Stimulated activated CD4-positive, alpha-beta T cell treated with anti-CD3 and anti-CD28 coated beads, Interleukin-1b, Interleukin-23, amount 100 ng/mL, for 48 hours (primary cell): Measurements from ENCODE around the gene RNASE4.
"Not testable (repeated sequence)": the region's sequence is repeated elsewhere in the genome, so short reads cannot be mapped to it uniquely, and the experiment has no call there.

Experiments used
- DNase-seq: peaks from one replicate; pipeline ENCODE4 v3.0.0-alpha.2; 2020

RNASE4 gene

DNA sequence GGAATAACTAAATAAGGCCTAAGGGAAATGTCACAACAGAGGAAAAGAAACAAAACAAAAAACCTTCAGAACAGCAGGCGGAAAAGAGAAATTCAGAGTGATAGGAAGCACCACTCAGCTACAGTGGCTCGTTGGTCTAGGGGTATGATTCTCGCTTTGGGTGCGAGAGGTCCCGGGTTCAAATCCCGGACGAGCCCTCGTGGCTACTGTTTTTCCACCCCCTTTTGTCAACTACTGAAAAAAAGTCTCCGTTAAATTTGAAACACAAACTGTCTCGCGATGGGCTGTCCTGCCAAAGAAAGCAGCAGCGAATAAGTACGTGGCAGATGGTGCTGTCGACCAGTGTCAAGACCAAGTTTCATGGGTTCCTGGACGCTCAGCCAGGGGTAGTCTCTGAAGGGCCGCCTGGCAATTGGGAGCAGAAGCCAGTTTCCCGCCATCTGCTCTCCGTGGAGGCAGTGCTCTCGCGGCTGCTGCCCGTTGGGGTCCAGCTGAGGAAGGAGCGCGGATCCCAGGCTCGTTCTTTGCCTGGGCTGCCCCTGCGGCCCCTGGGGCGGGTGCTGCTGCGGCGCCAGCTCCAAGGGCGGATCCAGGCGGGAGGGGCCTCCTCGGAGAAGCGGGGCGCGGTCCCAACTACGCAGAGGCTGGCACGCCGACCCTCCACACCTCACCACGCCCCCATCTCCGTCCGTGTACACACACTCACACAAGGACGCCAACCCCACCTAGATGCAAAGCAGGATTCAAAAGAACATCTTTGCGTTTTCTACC is at the start of gene RNASE4:
RNASE4 (plus strand) TSS at position 670 of the 771 bp plus-strand sequence. CDS start 14,812 bp downstream, outside the sequence.
- peak; percentile 84 for DNase-seq

DNA sequence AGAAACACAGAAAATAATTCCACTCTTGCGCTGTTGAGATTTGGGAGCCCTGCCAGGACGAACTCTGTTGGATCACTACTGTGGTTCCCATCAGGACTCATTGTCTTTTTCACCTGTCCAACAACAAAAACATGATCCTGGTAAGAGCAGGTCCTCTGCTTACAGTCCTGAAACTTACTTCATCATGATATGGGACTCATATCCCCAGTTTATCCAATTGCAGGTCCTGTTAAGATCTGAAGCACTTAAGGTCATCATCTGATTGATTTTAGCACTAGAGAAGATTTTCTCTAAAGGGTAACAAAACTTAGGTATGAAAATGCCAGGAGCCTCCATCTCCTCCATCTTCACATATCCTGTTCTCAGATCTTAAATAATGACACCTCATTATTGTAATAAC is 42.8 kb upstream of the RNASE4 start, which contains the start of gene OR6S1:
OR6S1 (minus strand) TSS at position 101 of the 400 bp plus-strand sequence; CDS start at position 101, 0 bp downstream.
- no peak for DNase-seq

GRCh38 chr14:20642182-20642581 is 42.2 kb upstream of the RNASE4 start:
- no peak for DNase-seq

DNA sequence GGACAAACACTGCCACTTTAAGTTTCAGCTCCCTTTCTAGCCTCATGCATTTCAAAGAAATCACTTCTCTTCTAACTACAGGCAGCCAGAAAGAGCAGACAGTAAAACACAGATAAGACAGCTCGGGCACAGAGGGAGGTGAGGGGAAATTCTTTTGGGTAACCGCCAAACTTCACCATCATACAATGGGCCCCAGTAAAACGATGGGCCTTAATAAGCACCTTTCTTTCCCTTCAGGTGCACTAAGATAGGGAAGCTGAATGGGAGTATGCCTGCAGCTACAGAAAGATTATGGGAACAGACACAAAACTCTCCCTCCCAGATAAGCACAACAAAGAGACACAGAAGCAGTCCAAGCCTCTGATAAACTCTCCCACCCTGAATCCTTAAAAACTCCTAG is 41.6 kb upstream of the RNASE4 start:
- DNase-seq = not testable (repeated sequence)

DNA sequence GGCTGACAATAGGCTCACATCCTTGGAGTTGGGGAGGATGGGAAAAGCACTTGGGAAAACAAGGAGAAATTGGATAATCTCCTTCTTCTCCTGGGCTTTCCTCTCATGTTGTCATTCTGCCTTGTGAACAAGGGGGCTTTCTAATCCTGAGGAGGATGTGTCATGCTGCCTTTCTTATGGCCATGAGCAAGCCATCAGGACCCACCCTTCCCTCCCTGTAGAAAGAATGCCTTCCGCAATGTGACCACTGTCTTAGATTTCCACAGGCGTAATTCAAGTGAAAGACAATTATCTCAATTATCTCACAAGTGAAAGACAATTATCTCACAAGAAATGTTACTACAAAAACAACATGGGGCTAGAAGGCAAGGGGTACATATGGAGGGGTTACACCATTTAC is 39.8 kb upstream of the RNASE4 start:
- no peak for DNase-seq

- DNase-seq = no peak
Measured at GRCh38 chr14:20645481-20645880, 38.9 kb upstream of the RNASE4 start.

DNA sequence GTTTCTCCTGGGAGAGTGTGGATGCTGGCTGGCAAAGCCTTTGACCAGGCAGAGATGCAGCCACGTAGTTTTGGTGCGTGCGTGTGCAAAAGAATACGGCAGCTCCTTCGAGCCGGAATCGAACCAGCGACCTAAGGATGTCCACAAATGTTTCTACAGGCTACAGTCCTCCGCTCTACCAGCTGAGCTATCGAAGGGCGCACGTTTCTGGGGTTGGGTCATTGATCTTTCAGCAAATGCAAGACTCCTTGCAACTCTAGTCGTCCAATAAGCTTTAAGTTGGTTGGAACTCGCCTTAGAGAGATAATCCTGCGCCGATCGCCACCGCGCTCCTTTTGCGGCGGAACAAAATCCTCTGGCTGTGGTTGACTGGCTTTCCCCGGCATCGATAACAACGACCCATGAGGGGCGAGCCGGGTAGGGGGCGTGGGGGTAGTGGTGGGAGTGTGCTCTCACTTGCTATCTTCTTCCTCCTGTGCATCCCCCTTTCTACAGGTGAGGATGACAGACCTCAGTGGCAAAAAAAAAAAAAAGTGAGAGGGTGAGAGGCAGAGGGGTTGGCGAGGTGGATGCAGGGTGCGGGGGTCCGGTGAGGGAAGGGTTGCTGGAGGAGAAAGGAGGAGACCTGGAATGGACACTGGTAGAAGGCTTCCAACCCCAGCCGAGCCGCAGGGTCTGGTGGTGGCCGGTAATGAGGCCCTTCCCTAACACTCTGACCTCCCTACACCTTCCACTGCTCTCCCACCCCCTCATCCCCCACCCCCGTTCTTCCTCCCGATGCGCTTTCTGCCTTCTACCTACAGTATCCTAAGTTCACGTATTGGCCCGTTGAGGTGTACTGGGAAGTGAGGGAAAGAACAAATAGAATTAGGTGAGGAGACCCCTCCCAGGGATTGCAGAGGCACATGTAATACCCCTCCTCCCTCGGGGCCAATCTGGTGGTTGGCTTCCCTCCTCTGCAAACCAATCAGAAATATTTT is 31.1 kb upstream of the RNASE4 start:
- peak; percentile 83 for DNase-seq

DNA sequence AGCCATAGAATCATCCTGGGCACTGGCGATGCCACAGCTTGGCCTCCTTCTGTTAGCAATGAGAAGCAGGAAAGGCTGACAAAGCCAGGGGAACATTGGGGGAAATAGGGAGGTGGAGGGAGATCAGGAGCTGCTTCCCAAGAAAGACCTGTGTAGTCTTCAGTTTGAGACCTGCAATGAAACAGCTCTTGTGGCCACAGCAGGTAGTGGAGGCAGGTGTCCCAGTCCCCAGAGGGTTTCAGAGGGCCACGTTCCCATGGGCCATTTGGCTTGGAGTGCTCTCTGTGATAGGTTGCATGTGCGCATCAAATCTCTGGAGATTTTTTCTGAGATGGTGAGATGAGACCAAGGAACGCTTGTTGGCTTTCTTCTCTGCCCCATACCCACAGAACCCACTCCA is 28.5 kb upstream of the RNASE4 start:
- DNase-seq = no peak

DNA sequence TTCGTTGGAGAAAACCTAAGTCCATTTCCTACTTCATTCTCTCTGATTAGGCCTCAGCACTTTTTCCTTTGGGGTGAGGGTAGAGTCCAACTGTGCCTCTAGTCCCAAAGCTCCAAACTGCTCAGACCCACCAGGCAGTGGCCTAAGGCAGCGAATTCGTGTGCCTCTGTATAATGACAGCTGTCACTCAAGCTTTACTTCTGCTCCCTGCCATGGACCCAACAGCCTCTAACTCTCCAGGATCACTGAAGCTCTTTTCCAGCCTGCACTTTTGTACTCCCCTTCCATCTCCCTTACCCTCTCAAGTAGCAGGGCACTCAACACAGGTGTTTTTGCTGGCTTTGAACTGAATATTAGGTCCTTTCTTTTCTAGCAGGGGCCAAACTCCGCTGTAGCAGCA is 28.1 kb upstream of the RNASE4 start:
- DNase-seq = no peak

DNA sequence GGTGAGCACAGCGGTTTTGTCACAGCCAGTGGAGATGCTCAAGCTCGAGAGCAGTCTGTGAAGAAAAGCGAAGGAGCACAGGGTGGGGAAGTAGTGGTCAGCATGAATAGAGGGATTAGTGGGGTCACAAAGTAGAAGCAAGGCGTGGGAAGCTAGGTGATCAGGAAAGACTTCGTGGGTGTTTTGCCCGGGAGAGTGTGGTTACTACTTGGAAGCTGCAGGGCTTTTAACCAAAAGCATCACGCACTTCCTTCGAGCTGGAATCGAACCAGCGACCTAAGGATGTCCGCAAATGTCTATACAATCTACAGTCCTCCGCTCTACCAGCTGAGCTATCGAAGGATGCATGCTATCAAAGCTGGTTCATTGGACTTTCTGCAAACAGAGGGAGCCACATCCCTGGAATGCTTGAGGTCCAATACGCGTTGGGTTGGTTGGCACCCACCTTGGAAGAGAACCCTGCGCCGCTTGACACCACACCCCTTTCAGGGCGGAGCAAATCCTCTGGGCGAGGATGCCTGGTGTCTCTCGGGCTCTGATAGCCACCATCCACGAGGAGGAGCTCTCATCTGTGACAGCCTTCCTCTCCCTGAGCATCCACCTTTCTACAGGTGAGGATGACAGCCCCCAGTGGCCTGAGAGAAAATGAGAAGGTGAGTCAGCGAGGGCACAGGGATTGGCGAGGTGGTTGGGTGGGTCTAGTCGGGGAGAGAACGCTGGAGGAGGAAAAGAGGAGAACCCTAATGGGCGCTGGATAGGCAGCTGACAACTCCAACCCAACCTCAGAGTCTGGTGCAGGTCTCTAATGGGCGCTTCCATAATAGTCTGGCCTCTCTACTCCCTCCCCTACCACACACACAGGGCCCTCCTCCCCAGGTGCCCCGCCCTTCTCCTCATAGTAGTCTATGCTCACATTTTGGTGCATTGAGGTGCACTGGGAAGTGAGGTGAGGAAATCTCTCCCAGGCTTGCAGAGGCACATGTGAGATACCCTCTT is 26.8 kb upstream of the RNASE4 start:
- DNase-seq = peak; percentile 31

DNA sequence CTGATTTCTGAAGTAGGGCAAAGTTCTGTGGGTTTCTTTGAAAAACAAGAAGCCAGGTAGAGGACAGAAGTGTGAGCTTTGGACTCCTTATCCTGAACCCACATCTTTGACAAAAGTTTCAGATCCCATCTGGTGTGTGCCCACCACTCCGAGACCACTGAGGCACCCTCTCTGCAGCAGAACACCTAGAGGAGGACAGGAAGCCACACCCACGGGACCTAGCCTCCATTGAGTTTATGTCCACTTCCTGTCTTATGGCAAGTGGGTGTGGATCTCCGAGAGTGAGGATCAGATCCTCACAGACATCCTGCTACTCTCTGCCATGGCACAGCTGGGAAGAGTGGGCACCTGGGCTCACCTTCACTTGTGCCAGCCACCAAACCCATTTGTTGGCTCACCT is 26.1 kb upstream of the RNASE4 start:
- DNase-seq = no peak

GRCh38 chr14:20659336-20659735 is 25.0 kb upstream of the RNASE4 start:
- no peak for DNase-seq

- no peak for DNase-seq
Measured at GRCh38 chr14:20659813-20660395, 24.5 kb upstream of the RNASE4 start.

GRCh38 chr14:20661197-20661596 is 23.2 kb upstream of the RNASE4 start:
- no peak for DNase-seq

- DNase-seq = peak; percentile 91
Measured at GRCh38 chr14:20662968-20663732, 21.2 kb upstream of the RNASE4 start.

GRCh38 chr14:20666400-20666961 is 17.9 kb upstream of the RNASE4 start:
- not testable (repeated sequence) for DNase-seq

- no peak for DNase-seq
Measured at GRCh38 chr14:20667957-20668356, 16.4 kb upstream of the RNASE4 start.

DNA sequence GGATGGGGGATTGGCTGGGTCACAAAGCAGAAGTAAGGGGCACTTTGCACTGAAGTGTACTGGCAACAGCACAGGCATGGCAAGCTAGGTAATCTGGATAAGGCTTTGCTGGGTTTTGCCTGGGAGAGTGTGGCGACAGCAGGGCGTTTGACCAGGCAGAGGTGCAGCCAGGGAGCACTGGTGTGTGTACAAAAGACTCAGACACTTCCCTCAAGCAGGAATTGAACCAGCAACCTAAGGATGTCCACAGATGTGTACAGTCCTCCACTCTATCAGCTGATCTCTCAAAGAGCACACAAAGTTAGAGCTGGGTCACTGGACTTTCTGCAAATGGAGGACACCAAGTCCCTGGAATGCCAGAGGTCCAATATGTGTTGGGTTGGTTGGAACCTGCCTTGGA is 15.4 kb upstream of the RNASE4 start:
- DNase-seq = no peak

- no peak for DNase-seq
Measured at GRCh38 chr14:20671597-20672283, 12.6 kb upstream of the RNASE4 start.

- no peak for DNase-seq
Measured at GRCh38 chr14:20675669-20676068, 8.7 kb upstream of the RNASE4 start.
